Frontal cortex (tissue), 4 donors: ENCODE results near the gene SORD. TPM values are rescaled to one million over a fixed set of nuclear protein-coding genes. Genes with fewer than 3 reads are reported as not detected.
A peak's percentile ranks its signal among the peaks of the same experiment; 100 is the strongest.
"Not testable (repeated sequence)": the region's sequence is repeated elsewhere in the genome, so short reads cannot be mapped to it uniquely, and the experiment has no call there.

ENCODE experiments used
- DNase-seq, 2 donors: peaks; one replicate each; pipeline ENCODE4 v3.0.0; 2012; ENCODE audit warnings: low spot score in 2 of 2
- FAIRE-seq: peaks from 2 replicates; lab custom pipeline; 2012; peaks lifted over from hg19 to GRCh38; lab: Jason Lieb, UNC
- total RNA-seq: library from RNA; depleted of rRNA; stranded (reverse); fragments of >200 nt; gene quantifications from one replicate; pipeline ENCODE4 v1.2.3, GENCODE V29; 2014
- donor health status: control.
- donor health status: control.
- donor health status: control.

Gene SORD
- total RNA-seq, 1 donor from 2014 or later = 4.5 TPM

DNA sequence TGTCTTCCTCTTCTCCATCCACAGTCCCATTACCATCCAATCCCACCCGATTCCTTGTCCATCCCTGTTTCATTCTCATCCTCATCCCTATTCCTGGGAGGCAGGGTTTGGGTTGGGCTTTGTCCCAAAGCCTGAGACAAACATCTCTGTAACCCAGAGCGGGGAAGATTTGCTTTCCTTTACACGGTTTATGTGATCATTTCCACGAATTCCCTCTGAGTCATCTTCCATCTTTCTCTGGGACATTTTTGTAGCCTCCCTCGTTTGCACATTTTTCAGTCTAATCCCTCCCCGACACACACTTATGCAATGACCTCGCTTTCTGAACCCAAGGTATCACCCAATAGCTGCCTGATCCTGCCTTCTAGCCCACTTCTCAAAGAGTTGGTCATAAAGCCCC lies 68.2 kb downstream of the SORD start:
- FAIRE-seq (no peak), DNase-seq (no peak)

DNA sequence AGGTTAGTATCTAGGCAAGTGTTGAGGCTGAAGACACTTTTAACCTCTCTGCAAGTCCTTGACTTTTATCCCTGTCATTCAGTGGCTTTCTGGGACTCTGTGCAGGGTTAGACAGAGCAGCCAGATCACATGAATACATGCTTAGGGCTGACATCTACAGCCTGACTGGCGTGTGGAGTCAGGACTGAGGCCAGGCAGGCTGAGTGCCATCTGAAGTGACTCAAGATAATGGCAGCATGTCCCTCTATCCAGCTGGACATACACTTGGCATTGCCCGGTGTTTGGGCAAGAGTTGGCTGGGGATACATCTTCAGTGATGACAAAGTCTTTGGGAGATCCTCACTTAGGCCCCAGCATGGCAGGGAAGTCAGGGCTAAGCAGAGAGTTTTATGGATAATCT lies 68.6 kb downstream of the SORD start:
- FAIRE-seq = no peak
- DNase-seq = no peak

DNA sequence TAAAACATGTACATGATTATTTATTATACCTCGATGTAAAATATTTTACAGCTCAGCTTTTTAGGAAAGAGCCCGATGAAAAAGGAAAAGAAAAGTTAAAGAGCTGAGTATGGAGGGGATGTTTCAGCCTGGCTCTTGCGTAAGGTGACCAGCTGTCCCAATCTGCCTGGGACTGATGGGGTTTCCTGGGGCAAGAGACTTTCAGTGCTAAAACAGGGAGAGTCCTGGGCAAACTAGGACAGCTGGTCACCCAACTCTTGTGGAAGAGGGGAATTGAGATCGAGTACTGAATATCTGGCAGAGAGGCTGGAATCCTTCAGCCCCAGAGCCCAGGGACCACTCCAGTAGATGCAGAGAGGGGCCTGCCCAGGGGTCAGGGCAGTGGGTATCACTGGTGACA lies 70.0 kb downstream of the SORD start:
- no peak for FAIRE-seq
- no peak for DNase-seq

GRCh38 chr15:45093622-45094357 lies 70.8 kb downstream of the SORD start:
- no peak for FAIRE-seq
- DNase-seq = no peak

DNA sequence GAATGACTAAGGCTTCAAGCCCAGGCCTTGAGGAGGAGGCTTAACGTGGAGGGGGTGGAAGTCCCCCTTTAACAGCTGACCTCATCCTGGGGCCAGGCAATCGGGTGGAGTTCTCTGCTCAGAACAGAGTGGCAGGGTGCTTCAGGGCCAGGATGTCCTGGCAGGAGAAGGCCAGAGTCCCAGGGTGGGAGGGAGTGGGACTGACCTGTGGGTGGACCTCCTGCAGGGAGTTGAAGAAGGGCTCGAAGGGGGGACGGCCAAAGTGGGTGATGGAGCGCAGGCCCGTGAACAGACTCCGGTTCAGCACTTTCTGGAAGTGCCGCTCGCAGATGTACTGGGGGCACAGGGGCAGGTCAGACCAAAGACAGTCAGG lies 71.3 kb downstream of the SORD start:
- no peak for FAIRE-seq

GRCh38 chr15:45095661-45096060 lies 72.7 kb downstream of the SORD start:
- no peak for DNase-seq
- no peak for FAIRE-seq

More for the DNA sequence above, 71.3 kb downstream of the SORD start:
- DNase-seq = no peak

- DNase-seq (no peak), FAIRE-seq (no peak)
Measured at GRCh38 chr15:45097466-45097865, 74.5 kb downstream of the SORD start.

DNA sequence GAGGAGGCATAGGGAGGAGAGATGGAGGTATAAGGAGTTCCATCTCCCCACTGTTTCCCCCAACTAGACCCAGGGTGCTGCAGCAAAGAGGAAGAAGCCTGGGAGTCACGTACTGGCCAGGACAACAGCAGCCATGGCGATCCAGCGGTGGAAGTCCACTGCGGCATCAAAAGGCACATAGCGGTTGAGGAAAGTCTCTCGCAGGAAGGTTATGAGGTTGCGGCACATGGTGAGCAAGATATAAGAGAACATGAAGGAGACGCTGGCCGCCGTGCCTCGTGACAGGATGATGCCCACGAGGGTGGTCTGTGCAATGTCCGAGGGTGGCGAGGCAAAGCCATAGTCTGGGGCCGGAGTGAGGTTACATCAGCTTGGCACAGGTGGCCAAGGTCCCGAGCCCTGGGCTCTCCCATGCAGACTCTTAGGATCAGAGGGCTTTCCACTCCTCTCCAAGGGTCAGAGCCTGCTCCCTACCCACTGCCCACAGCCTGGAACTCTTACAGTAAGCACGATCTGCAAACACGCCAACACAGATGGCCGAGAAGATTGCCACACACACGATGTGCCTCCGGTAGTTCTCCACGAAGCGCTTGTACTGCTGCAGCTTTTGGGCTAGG lies 76.7 kb downstream of the SORD start:
- no peak for DNase-seq
- no peak for FAIRE-seq

DNA sequence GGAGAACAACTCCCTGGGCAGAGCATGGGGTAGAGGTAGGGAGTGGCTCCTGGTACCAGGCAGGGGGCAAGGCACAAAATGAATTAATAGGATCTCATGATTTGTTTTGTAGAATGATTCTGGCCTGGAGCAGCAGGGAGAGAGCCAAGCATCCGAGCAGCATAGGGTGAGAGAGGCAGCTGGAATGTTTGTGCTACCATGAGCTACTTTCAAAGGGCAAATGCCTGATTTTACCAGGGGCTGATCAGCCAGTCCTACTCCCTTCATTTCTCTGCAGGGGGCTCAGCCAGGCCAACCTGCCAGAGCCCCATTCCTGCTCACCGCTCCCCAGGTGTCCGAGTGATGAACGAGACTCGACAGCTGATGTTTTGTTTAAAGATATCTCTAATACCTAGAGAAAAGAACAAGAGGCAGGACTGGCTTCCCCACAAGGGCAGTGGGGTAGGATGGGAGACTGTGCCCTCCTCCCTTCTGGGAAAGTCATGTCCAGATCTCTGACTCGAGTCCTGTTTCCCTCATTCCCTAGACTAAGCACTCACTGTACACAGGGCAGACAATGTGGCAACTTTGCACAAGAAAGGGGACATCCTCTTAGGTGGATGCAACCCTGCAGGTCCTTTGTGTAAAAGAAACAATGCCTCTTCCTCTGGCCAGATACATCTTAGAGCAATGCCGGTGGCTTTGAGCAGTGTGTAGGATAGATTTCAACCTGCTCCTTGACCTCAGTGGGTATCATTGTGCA lies 78.1 kb downstream of the SORD start:
- FAIRE-seq = no peak
- DNase-seq = no peak

DNA sequence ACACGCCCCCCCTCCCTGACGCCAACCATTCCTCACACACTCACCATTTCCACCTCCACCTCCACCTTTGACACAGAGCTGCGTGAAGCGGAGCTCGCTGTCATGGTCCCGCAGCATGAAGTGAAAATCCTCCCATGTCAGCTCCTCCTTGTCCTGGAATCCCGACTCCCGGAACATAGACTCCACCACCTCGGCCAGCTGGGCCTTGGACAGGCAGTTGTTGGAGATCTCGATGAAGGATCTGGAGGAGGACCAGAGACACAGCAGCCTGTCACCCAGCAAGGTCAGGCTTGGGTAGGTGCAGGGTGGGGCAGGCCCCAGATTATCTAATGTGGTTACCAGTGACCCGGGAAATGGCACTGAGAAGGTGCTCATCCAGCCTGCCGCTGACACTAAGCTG lies 78.8 kb downstream of the SORD start:
- DNase-seq (no peak), FAIRE-seq (no peak)

DNA sequence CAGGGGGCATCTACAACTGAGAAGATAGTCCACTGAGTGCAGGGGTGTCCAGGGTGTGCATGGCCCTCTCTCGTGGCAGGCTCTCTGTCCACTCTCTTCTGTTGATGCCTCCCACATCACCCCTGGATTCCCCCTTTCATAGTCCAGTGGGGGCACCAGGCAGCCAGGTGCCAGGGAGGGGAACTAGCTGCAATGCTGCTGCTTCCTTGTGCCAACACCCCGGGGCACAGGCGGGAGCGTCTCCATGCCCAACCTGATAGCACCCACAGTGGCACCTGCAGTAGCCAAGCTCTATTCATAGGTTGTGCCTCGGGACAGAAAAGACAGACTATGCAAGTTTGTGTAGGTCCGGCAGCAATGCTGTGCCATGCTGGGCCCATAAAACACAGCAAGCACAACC lies 79.2 kb downstream of the SORD start:
- no peak for FAIRE-seq
- DNase-seq = no peak

GRCh38 chr15:45104170-45104569 lies 81.2 kb downstream of the SORD start:
- FAIRE-seq, DNase-seq: not testable (repeated sequence)

DNA sequence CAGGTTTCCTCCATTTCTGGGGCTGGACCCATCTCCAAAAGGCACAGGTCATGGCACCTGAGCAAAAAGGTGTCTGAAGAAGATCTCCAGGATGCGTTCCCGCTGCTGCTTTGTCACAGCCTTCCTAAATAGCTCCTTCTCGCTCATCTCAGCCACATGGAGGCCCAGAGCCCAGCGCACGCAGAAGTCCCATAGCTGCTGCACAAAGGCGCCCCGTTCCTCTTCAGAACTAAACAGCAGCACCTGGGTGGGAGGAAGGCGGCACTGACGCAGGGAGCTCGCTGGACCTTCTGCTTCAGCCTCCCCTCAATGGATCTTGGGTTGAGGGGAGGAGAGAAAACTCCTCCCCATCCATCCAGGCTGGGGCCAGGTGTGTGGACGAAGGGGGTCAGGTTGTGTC lies 82.6 kb downstream of the SORD start:
- DNase-seq = no peak

DNA sequence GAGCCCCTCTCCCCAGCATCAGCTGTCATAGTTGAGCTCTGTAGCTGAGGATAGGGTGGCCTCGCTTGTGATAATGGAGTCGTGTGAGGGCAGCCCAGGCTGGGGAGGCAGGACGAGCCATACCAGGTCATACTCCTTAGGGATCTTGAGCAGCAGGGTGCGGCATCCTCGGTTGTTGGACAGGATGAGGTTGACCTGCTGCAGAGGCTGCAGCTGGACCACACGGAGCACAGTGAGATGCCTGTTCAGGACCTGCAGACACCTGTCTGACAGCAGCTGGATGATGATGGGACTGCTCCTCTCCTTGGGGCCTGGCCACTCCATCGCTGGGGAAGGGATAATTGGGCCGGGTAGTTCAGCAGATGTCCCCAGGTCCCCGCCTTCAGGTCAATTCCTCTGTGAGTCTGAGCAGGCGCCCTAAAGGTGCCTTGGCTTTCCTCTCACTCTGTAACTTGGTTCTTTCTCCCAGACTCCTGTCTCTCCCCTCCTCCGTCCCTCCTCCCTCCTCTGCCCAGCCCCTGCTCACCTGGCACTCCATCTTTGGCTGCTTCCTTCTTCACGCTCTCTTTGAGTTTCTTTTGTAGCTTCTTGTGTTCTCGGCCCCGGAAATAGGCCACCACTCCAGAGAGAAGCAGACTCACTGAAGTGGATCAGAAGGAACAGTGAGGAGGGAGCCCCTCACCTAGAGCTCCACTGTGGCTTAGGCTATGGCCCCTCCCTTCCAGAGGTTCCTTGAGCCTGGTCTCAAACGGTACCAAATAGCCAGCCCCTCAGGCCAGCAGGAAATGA lies 83.2 kb downstream of the SORD start:
- FAIRE-seq (no peak), DNase-seq (no peak)

More for the DNA sequence above, 82.6 kb downstream of the SORD start:
- no peak for FAIRE-seq

DNA sequence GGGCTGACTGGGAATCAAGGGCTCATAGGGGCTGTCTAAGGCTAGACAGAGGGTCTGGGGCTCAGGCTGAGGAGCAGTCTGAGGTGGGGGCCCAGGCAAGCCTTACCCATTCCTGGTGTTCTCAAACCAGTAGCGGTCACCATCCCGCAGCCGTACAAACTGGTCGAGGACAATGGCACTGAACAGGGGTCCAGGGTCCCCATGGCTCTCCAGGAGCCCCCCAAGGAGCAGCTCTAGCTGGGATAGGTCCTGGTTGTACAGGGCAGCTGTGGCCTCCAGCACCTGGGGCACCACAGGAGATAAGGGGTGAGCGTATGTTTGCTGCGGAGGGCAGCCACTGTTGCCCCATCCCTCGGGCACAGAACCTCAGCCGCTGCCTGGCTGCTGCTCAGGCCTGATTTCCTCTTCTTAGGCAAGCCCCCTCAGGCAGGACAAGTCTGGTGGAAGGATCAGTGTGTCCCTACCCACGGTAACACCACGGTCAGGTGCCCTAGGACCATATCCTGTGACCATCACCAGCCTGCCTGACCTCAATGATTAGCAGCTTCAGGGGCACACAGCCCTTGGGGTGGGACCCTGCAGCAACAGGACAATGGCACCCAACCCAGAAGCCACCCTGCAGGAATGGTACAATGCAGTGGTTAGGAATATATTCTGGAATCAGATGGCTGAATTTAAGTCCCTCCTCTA lies 85.1 kb downstream of the SORD start:
- FAIRE-seq (no peak), DNase-seq (no peak)

DNA sequence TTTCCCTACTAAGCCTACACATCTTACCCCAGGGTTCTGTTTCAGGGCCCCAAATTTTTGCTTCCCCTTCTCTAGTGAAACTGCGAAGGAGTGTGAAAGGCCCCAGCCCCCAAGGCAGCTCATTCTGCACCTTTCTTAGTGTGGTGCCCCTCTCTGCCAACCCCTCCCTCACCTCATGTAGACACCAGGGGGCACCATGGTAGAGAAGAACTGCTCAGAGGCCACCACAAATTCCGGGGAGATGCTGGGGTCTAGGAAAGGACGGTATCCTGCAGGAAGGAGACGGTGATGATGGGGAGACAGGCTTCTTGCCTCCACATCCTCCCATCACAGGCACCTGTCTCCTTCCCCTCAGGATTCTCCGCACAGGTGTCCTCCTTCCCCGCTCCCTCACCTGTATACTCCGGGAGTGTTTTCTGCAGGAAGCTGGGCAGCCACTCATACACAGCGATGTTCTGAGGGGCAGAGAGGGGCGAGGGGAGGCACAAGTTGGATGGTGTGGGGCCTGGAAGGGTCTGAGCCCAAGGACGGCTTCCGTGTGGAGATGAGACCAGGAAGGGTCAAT lies 87.3 kb downstream of the SORD start:
- DNase-seq (no peak), FAIRE-seq (no peak)

DNA sequence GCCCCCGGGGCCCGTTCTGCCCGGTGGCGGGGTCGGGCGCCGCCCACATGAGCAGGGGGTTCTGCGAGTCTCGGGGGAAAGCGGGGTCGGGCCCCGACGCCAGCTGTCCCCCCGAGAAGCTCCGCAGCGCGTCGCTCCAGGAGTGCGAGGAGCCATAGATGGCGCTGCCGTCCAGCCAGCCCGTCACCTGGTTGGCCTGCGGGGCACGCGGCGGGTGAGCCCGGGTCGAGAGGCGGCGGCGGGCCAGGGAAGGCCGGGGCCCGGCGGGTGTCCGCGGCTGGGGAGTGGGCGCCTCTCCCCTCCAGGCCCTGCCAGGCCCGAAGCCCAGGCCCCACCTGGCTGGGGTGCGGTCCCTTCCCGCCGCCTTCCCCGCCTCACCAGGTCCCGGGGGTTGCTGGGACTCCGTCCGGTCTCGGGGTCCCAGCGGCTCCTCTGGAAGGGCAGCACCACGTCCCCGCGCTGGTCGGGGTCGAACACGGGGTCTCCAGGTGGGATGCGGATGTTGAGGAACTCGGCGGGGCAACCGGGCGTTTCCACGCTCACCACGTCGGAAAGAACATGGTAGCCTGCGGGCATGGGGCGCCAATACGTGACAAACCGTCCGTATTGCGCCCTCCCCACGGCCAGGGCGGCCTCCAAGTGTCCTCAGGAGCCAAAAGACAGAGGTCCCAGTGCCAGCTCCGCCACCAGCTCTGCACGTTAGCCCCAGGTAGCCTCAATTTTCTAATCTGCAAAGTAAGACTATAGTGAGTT lies 88.6 kb downstream of the SORD start:
- no peak for DNase-seq
- no peak for FAIRE-seq

- peak in 1 of 2 donors; percentile 25 for DNase-seq
- FAIRE-seq = no peak
Measured at GRCh38 chr15:45112143-45112590, 89.2 kb downstream of the SORD start.
